Tibial artery (tissue), 4 donors: ENCODE measurements around the gene IGSF9B.

Source experiments
- DNase-seq, 2 donors: peaks; one replicate each; pipeline ENCODE4 v3.0.0-alpha.2; 2019
- H3K27ac ChIP-seq, 2 donors: fragments of 200-600 bp; sonication (generic) in 1 of 2; 1 replicate in 1 of 2; 2 replicates in 1 of 2; pipeline ENCODE4 v1.5.1; 2018 to 2019; ENCODE audit warnings: mild to moderate bottlenecking in 1 of 2
- H3K27me3 ChIP-seq, 2 donors: fragments of 200-600 bp; sonication (generic) in 1 of 2; one replicate each; pipeline versions ENCODE4 v1.5.1 to v1.6.0; 2016 to 2019
- H3K36me3 ChIP-seq, 3 donors: fragments of 200-600 bp; sonication (generic) in 2 of 3; one replicate each; pipeline ENCODE4 v1.5.1; 2016 to 2019; ENCODE audit warnings: mild to moderate bottlenecking in 2 of 3
- H3K4me1 ChIP-seq, 4 donors: fragments of 200-600 bp; sonication (generic) in 2 of 4; 1 replicate in 3 of 4; 2 replicates in 1 of 4; pipeline ENCODE4 v1.5.1; 2016 to 2019
- H3K4me3 ChIP-seq, 2 donors: fragments of 200-600 bp; sonication (generic) in 1 of 2; 1 replicate in 1 of 2; 2 replicates in 1 of 2; pipeline ENCODE4 v1.5.1; 2018 to 2019; ENCODE audit warnings: mild to moderate bottlenecking in 2 of 2
- H3K9me3 ChIP-seq, 3 donors: fragments of 200-600 bp; sonication (generic) in 1 of 3; one replicate each; pipeline ENCODE4 v1.5.1; 2016 to 2019
- CTCF ChIP-seq, 2 experiments: fragments of 200-600 bp in 1 of 2; fragments of 450-650 bp in 1 of 2; IDR thresholded peaks; one replicate each; pipeline ENCODE4 v1.5.1; 2017 to 2019; ENCODE audit warnings: antibody characterized with exemption in 2 of 2, mild to moderate bottlenecking in 1 of 2, moderate library complexity in 1 of 2
- intact Hi-C: fragments of 100-400 bp; cut with DNase I; formaldehyde crosslinking; loops from one replicate; pipeline ENCODE4 v1.15.0; 2023; ENCODE audit warnings: low total_unique reads

IGSF9B gene

GRCh38 chr11:133934599-133935550 is 21.9 kb downstream of the IGSF9B start:
- Histone ChIP-seq H3K4me3 (no peak overlapping the region), H3K36me3 (peaks cover 64 to 85% (median 65%) of the 10 kb centered on the region in 3 donors), H3K27ac (no peak overlapping the region), H3K4me1 (no peaks in the 10 kb centered on the region), H3K9me3 (no peaks in the 10 kb centered on the region), H3K27me3 (no peaks in the 10 kb centered on the region)
- no peak for DNase-seq
- intact Hi-C loops: no loop called here
- no peak for TF ChIP-seq CTCF (IDR thresholded peaks at IDR 0.05)

GRCh38 chr11:133934096-133934495 is 22.7 kb downstream of the IGSF9B start:
- intact Hi-C loops: no loop called here
- no peak for TF ChIP-seq CTCF (IDR thresholded peaks at IDR 0.05)
- Histone ChIP-seq H3K9me3 (no peaks in the 10 kb centered on the region), H3K4me1 (no peaks in the 10 kb centered on the region), H3K4me3 (no peak overlapping the region), H3K27ac (no peak overlapping the region), H3K36me3 (peaks cover 59 to 88% (median 60%) of the 10 kb centered on the region in 3 donors), H3K27me3 (no peaks in the 10 kb centered on the region)
- DNase-seq: no peak

- H3K4me3 ChIP-seq: no peak overlapping the region
- peaks cover 0 to 16% (median 10%) of the 10 kb centered on the region in 4 donors for H3K4me1 ChIP-seq
- H3K27me3 ChIP-seq: no peaks in the 10 kb centered on the region
- TF ChIP-seq CTCF (IDR thresholded peaks at IDR 0.05): no peak
- intact Hi-C loops: no loop called here
- DNase-seq: no peak
- no peaks in the 10 kb centered on the region for H3K9me3 ChIP-seq
- peak overlapping the region in 1 of 2 donors; percentile 3 for H3K27ac ChIP-seq
- peaks cover 35 to 67% (median 40%) of the 10 kb centered on the region in 3 donors for H3K36me3 ChIP-seq
Observed at GRCh38 chr11:133931449-133932060, 25.2 kb downstream of the IGSF9B start.

GRCh38 chr11:133930767-133931448 is 25.9 kb downstream of the IGSF9B start:
- intact Hi-C loops: no loop called here
- H3K9me3 ChIP-seq: no peaks in the 10 kb centered on the region
- H3K4me1 ChIP-seq: peaks cover 0 to 16% (median 10%) of the 10 kb centered on the region in 4 donors
- H3K4me3 ChIP-seq: no peak overlapping the region
- peak overlapping the region in 1 of 2 donors; percentile 3 for H3K27ac ChIP-seq
- no peaks in the 10 kb centered on the region for H3K27me3 ChIP-seq
- DNase-seq: no peak
- peak; percentile 39 to 44 for TF ChIP-seq CTCF (IDR thresholded peaks at IDR 0.05)
- peaks cover 35 to 67% (median 40%) of the 10 kb centered on the region in 3 donors for H3K36me3 ChIP-seq

- Histone ChIP-seq H3K36me3 (peaks cover 38 to 67% (median 40%) of the 10 kb centered on the region in 3 donors), H3K27me3 (no peaks in the 10 kb centered on the region), H3K27ac (peak overlapping the region in 1 of 2 donors; percentile 3), H3K4me1 (peaks cover 0 to 16% (median 10%) of the 10 kb centered on the region in 4 donors), H3K9me3 (no peaks in the 10 kb centered on the region), H3K4me3 (no peak overlapping the region)
- no peak for DNase-seq
- TF ChIP-seq CTCF (IDR thresholded peaks at IDR 0.05): no peak
- intact Hi-C loops: no loop called here
Observed at GRCh38 chr11:133930053-133930766, 26.6 kb downstream of the IGSF9B start.
